Left forelimb (tissue), 1 donor: ENCODE results near the gene MYO7B.

Experiments used
- DNase-seq: peaks from one replicate; pipeline ENCODE4 v3.0.0-alpha.2; 2018; ENCODE audit warnings: low spot score

MYO7B gene

GRCh38 chr2:127663566-127664064 is 128.1 kb downstream of the MYO7B start:
- peak; percentile 28 for DNase-seq

DNA sequence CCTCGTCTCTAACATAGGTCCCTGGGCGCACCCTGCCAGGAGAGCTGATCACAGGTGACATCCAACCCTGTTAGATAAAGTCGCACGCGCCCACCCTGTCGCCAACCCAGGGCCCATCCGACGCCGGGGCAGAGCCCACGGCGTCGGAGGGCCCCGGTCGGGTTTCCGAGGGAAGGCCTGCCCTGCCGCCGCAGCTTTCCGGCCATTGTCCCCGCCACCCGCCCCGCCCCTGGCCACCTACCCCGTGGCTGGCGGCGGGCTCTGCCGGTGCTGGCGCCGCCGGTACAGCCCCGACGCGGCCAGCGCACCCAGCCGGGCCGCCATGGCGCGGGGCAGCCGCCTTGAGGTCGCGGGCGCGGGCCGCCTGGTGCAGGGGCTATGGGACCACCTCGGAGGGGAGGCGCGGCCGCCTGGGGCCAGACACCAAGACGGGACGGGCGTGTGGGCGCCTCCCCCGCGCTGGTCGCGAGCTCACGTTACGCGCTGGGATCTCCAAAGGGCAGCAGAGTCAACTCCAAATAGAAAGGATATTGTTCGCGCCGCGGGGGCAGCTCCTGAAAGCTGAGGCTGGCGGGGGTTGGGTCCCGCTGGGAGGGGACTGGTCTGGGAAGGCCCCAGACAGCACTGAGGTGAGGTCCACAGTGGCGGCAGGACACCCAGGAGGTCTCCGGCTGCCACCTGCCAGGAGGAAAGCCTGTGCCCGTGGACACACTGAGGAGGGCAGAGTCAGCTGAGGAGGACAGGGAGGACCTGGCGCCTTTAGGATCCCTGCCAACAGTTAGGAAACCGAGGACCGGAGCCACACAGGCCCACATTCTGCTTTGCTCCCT is 128.8 kb downstream of the MYO7B start:
- DNase-seq = peak; percentile 60

GRCh38 chr2:127664895-127665225 is 129.4 kb downstream of the MYO7B start:
- no peak for DNase-seq

GRCh38 chr2:127665267-127665893 is 129.9 kb downstream of the MYO7B start:
- peak; percentile 28 for DNase-seq

DNA sequence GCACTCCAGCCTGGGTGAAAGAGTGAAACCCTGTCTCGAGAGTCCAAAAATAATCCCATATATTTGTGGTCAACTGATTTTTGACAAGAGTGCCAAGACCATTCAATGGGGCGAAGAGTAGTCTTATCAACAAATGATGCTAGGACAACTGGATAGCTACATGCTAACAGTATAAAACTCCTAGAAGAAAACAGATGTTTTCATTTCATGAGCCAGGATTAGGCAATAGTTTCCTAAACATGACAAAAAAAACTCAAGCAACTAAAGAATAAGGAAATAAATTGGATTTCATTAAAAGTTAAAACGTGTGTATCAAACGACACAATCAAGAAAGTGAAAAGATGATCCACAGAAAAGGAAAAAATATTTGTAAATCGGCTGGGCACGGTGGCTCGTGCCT is 133.6 kb downstream of the MYO7B start:
- DNase-seq = no peak

- DNase-seq = no peak
Measured at GRCh38 chr2:127670055-127670956, 134.8 kb downstream of the MYO7B start.

GRCh38 chr2:127670957-127671290 is 135.4 kb downstream of the MYO7B start:
- no peak for DNase-seq

- no peak for DNase-seq
Measured at GRCh38 chr2:127671557-127672302, 136.2 kb downstream of the MYO7B start.

GRCh38 chr2:127672341-127673224 is 137.1 kb downstream of the MYO7B start:
- no peak for DNase-seq

DNA sequence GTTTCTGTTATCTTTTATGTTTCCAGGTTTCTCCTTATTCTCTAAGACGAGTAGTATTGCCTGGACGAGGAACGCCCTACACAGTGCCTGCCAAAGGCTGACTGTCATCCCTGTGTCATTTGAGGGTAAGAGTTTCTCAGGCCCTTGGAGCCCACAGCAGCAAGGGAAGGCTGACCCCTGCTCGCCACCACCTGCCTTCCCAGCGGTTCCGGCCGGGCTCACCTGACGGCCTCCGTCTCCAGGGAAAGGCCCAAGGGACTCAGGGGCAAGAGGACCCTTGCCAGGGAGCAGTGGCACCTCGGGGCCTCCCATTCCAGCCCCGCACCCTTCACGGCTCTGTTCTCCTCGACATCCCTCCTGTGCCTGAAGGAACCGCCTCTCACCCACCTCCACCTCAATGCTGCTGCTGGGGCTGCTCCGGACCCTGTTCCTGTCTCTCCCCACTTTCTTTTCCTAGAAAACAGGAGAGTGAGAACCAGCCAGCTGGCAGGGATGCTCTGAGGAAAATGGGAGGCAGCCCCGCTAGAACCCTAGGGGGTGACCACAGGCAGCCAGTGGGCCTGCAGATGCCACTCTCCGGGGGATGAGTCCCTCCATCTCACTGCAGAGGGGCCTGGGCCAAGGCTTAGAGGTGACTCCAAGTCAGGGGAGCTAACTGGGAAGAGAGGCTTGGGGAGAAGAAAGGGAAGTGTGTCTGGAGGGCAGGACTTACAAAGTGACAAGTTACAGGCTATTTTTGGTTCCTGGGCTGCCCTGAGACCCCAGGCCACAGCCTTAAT is 138.0 kb downstream of the MYO7B start:
- no peak for DNase-seq

- no peak for DNase-seq
Measured at GRCh38 chr2:127674241-127675209, 139.0 kb downstream of the MYO7B start.

- no peak for DNase-seq
Measured at GRCh38 chr2:127675331-127676261, 140.1 kb downstream of the MYO7B start, which contains the start of gene LIMS2. Gene LIMS2, minus strand, starts transcription at chr2:127675530. Its CDS starts 506 bp downstream, at chr2:127675024.

GRCh38 chr2:127676906-127677305 is 141.4 kb downstream of the MYO7B start:
- DNase-seq = no peak

DNA sequence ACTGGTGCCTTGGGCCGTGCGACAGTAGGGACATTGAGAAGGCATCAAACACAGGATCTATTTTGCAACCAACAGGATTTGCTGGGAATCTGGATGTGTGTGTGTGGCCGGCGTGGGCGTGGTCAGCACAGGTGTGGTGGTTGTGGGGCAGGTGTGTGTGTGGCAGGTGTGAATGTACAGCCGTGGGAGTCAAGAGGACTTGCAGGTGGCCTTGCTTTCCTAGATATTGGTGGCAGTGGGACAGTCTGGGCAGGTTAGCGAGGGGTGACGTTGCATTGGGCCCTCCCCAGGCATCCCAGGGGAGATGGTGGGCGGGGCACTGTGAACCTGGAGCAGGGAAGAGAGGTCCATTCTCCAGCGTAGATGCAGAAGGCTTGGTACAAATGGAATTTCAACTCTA is 143.0 kb downstream of the MYO7B start:
- no peak for DNase-seq

DNA sequence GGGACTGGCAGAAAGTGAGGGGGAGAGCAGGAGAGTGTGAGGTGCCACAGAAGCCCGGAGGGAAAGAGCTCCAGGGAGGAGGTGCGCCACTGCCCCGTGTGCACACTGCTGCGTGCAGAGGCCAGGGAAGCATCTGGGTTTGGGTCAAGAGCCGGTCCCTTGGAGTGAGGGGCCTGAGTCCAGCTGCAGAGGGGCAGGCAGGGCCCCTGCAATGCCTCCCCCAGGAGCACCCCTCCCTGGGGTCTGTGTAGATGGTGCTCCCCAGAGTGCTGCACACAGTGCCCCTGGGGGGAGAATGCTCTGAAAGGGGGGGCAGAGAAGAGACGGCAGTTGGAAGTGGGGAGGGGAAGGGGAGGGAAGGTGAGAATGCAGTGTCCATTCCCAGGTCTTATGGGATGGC is 143.5 kb downstream of the MYO7B start:
- DNase-seq = no peak

- no peak for DNase-seq
Measured at GRCh38 chr2:127679680-127680361, 144.3 kb downstream of the MYO7B start.

- DNase-seq = no peak
Measured at GRCh38 chr2:127680706-127681287, 145.3 kb downstream of the MYO7B start.
